ENCODE data around the gene TARBP2.
"Not testable (repeated sequence)": the region's sequence is repeated elsewhere in the genome, so short reads cannot be mapped to it uniquely, and the experiment has no call there.

TARBP2 gene

DNA sequence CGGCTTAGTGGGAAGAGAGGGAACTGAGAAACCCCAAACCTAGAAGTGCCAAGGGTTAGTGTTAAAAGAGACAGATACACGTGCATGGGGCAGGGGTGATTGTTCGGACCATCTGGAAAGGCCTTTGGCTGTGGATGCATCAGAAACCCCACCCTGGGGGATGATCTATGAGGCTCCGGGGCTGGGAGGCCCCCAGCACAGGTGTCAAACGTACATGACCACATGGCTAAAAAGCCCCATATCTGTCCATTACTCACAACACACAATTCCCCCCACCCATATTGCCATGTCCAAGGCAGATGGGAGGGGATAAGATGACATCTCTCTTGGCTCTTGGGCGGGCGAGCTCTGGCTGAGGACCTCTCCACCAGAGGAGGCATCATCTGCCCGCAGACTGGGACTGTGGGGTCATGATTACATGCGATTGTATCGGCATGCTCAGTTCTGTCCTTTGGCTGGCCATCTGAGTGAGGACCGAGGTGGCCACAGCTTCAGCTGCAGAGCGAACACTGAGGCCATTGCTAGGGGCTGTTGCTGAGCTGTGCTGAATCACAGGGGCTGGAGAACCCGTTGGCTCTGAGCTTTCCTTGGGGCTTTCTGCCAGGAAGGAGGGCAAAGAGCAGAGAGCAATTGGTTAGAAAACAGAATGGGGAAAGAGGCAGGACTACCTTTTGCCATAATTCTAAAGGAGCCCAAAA lies 15.8 kb downstream of the TARBP2 start:
- DNase-seq, result no peak

DNA sequence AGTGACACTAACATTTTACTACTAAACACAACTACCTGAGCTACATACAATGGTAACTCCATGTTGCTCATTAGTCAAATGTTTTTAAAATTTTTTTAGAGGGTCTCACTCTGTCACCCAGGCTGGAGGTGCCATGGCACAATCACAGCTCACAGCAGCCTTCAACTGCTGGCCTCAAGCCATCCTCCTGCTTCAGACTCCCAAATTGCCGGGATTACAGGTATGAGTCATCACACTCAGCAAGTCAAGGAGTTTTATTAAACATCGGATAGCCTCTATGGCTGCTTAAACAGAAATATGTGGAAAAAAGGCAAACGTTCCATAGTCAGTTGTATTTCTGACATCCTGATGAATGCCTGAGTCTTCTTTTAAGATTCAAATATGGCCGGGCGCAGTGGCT lies 17.3 kb downstream of the TARBP2 start:
- DNase-seq, result no peak

DNA sequence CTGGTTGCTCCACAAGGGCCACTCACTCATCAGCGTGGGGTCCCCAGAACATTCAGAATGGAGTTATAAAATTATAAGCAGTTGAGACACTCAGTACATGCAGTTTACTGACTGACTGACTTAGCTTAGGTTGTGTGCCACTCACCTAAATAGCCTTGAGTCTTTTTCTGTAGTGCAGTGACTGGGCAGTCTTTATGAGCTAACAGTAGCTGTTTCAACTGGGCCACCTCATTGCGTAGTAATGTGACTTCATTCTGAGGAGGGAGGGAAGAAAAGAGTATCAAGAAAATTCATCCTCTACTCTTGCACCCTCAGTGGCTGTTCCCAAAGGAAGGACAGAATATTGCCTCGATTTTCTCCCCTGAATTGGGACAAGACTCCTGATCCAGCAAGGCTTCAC lies 22.0 kb downstream of the TARBP2 start:
- no peak for DNase-seq

DNA sequence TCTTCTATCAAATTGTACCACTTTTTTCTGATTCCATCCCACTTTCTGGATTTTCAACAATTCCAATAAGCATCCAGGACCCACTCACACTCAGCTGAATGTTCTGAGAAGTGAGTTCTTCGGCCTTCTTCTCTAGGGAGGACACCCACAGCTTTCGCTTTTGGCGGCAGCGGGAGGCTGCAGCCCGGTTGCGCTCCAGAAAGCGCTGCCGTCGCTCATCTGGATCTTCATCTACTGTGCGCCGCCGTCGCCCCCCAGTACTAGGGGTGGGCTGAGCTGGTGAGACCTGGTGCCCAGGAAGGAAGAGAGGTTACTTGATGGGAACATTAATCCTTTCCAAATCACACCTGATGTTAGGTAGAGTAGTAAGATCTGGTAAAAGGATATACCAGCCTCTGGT lies 23.4 kb downstream of the TARBP2 start:
- no peak for DNase-seq

DNA sequence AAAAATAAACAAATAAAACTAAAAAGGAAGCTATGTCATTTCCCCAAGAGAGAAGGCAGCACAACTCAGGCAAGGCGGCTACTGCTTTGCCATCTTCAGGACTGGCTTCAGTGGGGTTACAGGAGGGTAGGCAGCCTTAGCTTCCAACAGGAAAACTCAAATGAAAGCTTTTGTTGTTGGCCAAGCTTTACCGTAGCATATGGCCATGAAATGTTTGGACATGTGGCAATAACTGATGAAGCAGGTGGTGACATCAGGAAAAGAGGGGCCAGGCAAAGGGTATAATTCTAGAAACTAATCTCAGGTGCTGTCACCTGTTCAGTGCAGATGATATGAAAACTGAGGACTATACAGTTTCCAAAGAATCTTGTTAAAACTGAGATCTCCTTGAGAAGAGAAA lies 29.0 kb downstream of the TARBP2 start:
- no peak for DNase-seq

DNA sequence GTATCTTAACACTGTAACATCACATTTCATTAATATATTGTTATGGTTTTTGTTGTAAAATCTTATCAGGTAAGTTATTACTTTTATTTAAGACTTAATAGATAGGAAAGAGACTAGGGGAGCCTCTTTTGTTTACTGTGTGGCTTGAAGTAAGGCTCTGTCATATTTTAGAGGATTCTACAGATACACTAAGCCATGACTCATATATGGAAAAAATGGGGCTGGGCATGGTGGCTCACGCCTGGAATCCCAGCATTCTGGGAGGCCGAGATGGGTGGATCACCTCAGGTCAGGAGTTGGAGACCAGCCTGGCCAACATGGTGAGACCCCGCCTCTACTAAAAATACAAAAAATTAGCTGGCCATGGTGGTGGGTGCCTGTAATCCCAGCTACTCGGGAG lies 29.8 kb downstream of the TARBP2 start:
- DNase-seq, result no peak

- no peak for DNase-seq
These were observed 30.9 kb downstream of the TARBP2 start for GRCh38 chr12:53532021-53532420.

DNA sequence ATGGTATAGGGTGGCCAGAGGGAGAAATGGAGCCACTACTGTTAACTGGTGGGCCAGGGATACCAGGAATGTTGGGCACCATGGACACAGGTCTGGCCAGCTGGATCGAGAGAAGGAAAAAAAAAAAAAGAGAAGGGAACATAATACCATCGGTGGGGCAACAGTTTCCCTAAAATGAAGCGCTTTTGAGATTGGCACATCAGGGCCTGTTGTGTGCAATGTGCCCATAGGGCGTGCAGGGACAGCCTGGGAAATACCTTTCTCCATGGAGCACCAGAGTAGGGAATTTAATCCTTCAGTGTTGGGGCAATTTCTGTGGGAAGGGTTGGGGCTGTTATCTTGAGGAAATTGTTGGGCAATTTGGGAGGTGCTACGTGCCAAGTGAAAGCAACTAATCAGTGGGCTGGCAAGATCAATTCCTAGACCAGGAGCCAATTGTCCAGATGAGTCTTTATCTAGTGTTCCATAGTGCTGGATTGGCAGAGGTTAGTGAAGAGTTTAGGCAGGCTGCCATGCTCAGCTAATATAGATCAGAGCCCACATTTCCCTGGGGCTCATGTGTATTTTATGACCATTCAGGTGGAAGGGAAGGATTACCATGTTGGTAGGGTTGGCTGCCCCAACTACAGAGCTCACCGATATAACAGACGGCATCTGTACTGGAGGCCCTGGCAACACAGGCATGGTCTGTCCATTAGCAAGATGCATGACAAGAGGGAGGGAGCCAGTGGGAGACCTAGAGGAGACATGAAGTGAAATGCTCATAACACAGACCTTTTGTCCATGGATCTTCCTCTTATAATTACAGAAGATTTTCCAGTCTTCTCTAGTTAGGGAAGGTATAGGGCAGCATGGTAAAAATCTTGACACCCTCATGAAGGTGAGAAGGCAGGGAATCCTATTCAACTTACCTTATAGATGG lies 31.7 kb downstream of the TARBP2 start:
- no peak for DNase-seq

DNA sequence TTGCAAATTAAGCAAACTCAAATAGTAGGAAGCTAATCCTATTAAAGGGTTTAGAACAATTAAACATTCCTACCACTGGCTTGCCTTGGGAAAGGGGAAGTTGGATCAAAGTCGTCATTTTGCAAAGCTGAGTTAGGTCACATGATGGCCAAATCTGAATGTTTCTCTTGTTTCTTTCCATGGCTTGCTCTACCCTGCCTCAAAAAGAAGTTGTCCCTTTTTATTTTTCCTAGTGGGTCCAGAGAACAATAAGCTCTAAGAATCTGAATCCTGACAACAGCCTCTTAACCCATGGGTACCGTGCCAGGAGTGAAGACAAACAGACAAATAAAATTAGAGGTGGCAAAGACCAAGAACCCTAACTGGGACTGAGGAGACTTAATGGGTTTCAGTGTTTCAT lies 32.4 kb downstream of the TARBP2 start:
- DNase-seq, result peak in 1 of 2 experiments; percentile 5

- no peak for DNase-seq
These were observed 35.9 kb downstream of the TARBP2 start for GRCh38 chr12:53536962-53537361.

DNA sequence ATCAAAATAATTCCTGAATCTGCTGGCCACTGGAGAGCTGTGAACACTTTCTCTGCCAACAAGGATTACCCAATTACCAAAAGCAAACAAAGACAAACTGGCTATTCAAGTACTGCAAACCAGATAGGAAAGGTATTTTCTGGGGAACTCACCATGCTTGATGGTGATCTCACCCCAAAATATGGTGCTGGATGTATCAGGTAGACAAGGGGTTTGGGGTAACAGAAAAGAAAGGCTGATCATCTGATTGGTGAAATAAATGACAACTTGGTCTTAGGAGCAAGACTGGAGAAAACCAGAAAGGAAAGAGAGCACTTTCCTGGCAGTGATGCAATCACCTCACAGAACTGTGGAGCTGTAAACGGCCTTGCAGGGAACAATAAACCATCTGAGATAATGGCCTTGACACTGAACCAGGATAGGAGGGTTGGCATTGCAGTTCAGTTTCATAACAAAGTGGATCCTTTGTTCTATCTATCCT lies 37.2 kb downstream of the TARBP2 start:
- peak in 1 of 2 experiments; percentile 17 for DNase-seq

- DNase-seq, result no peak
These were observed 38.4 kb downstream of the TARBP2 start for GRCh38 chr12:53539526-53539925.

DNA sequence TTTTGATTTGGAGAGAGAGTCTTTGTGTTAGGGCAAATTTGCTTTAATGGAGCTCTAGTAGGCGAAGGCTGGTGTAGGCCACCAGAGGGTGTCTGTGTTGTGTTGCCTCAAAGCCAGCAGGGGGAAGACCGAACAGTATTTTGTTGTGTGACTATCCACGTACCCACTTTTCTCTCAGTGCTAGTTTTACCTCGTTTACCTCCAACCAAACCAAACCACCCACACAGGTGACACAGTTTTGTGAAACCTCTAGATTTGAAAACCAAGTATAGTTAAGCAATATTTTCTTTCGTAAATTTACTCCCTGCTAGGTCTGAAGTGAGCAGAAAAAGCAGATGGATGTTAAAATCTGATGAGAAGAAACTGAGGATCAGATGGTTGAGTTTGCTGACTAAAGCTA lies 42.5 kb downstream of the TARBP2 start:
- DNase-seq, result peak; percentile 76 to 87

GRCh38 chr12:53548354-53548753 lies 47.3 kb downstream of the TARBP2 start:
- DNase-seq, result not testable (repeated sequence)

GRCh38 chr12:53550131-53550530 lies 49.0 kb downstream of the TARBP2 start:
- DNase-seq, result not testable (repeated sequence)

DNA sequence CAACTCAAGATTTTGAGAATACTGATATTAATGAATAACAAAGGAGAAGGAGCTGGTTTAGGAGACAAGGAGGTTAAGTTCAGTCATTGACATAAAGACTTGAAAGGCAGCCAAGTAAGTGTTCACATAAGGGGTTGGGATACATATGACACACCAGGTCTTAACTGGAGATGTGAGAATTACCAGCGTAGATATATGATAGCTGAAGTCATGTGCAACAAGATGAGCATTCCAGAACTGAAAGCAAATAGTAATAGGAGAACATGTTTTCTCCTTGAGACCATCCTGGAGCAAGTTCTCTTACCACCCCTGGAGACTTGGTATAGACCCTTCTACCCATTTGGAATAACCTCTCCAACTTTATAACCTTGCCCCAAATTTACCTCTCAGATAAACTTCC lies 49.5 kb downstream of the TARBP2 start:
- no peak for DNase-seq

GRCh38 chr12:53551889-53552291 lies 50.8 kb downstream of the TARBP2 start:
- DNase-seq, result peak in 1 of 2 experiments; percentile 17

GRCh38 chr12:53552361-53553327 lies 51.6 kb downstream of the TARBP2 start:
- no peak for DNase-seq
